ENCODE results near the gene AZU1.

GRCh38 chr19:810077-810855 is 17.4 kb upstream of the AZU1 start:
- TF ChIP-seq CTCF (conservative IDR thresholded peaks at IDR 0.05; ENCODE audit: low read depth, low read length) (no peak), EZH2phosphoT487 (IDR thresholded peaks at IDR 0.05; ENCODE audit: borderline replicate concordance, low read length) (no peak)
